Measurements from ENCODE around the gene H3-3A.

H3-3A gene

GRCh38 chr1:226046240-226046639, 16.3 kb upstream of the H3-3A start:
- H3K9me3 Mint-ChIP-seq, result peaks cover 7% of the 10 kb centered on the region
- H3K27me3 Mint-ChIP-seq (ENCODE audit: low read depth, poor library complexity), result peaks cover 4% of the 10 kb centered on the region
- no peak for TF ChIP-seq CTCF (IDR thresholded peaks at IDR 0.05)
- H3K36me3 Mint-ChIP-seq (ENCODE audit: low read depth), result peaks cover 6% of the 10 kb centered on the region
- H3K4me1 Mint-ChIP-seq, result peaks cover 5% of the 10 kb centered on the region
- DNase-seq, result no peak
- no peak overlapping the region for H3K27ac Mint-ChIP-seq
- no peak overlapping the region for H3K4me3 Mint-ChIP-seq

GRCh38 chr1:226047495-226047894, 15.0 kb upstream of the H3-3A start:
- Mint-ChIP-seq H3K27me3 (ENCODE audit: low read depth, poor library complexity) (peaks cover 4% of the 10 kb centered on the region), H3K4me1 (peaks cover 5% of the 10 kb centered on the region), H3K9me3 (peaks cover 7% of the 10 kb centered on the region), H3K36me3 (ENCODE audit: low read depth) (peaks cover 6% of the 10 kb centered on the region), H3K4me3 (no peak overlapping the region), H3K27ac (no peak overlapping the region)
- no peak for TF ChIP-seq CTCF (IDR thresholded peaks at IDR 0.05)
- DNase-seq, result no peak

DNA sequence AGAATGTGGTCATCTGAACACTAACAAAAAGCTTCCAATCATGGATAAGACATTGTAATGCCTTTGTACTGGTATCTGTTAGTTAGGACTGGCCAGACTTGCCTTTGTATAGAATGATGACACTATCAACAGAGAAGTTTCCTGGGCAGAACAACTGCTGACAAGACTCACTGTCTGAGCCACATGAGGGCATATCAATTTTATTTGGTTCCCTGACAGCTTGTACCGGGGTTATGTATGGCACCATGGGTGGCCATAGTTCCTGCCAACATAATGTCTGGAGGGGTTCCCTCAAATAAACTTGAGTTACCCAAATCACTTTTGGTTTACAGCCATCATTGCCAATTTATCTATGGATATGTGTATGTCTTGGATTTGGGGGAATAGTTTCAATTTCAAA, 13.6 kb upstream of the H3-3A start:
- DNase-seq, result no peak
- H3K27ac Mint-ChIP-seq, result no peak overlapping the region
- H3K27me3 Mint-ChIP-seq (ENCODE audit: low read depth, poor library complexity), result peaks cover 4% of the 10 kb centered on the region
- peaks cover 5% of the 10 kb centered on the region for H3K4me1 Mint-ChIP-seq
- peaks cover 6% of the 10 kb centered on the region for H3K36me3 Mint-ChIP-seq (ENCODE audit: low read depth)
- no peak overlapping the region for H3K4me3 Mint-ChIP-seq
- no peak for TF ChIP-seq CTCF (IDR thresholded peaks at IDR 0.05)
- peaks cover 7% of the 10 kb centered on the region for H3K9me3 Mint-ChIP-seq

GRCh38 chr1:226050133-226050532, 12.4 kb upstream of the H3-3A start:
- Mint-ChIP-seq H3K4me3 (no peak overlapping the region), H3K27me3 (ENCODE audit: low read depth, poor library complexity) (peaks cover 4% of the 10 kb centered on the region), H3K9me3 (no peaks in the 10 kb centered on the region), H3K36me3 (ENCODE audit: low read depth) (no peaks in the 10 kb centered on the region), H3K4me1 (peaks cover 6% of the 10 kb centered on the region), H3K27ac (no peak overlapping the region)
- no peak for DNase-seq
- no peak for TF ChIP-seq CTCF (IDR thresholded peaks at IDR 0.05)

DNA sequence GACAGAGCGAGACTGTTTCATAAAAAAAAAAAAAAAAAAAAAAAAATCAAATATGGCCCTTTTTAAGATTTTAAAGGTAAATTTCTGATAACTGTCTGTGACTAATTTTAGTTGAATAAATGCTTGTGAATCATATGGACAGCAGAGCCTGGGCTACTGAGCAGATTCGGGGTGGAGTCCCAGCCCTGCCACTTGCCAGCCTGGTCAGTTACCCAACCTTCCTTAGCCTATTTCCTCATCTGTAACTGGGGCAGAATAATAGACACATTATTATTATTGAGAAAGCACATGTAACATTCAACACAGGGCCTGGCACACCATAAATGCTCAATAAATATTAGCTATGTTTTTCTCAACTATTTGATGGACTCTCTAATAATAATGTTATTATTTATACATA, 11.2 kb upstream of the H3-3A start:
- peaks cover 4% of the 10 kb centered on the region for H3K27me3 Mint-ChIP-seq (ENCODE audit: low read depth, poor library complexity)
- no peak for TF ChIP-seq CTCF (IDR thresholded peaks at IDR 0.05)
- H3K4me3 Mint-ChIP-seq, result no peak overlapping the region
- no peaks in the 10 kb centered on the region for H3K9me3 Mint-ChIP-seq
- peaks cover 3% of the 10 kb centered on the region for H3K36me3 Mint-ChIP-seq (ENCODE audit: low read depth)
- peaks cover 6% of the 10 kb centered on the region for H3K4me1 Mint-ChIP-seq
- DNase-seq, result no peak
- H3K27ac Mint-ChIP-seq, result no peak overlapping the region

DNA sequence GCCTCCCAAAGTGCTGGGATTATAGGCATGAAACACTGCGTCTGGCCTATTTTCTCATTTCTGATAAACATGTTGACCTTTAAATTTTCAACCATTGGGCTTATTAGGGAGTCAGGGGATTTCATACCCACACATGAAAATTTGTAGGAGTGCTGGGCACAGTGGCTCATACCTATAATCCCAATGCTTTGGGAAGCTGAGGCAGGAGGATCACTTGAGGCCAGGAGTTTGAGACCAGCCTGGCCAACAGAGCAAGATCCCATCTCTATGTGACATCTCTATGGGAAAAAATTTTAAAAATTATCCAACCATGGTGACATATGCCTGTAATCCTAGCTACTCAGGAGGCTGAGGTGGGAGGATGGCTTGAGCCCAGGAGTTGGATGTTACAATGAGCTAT, 10.5 kb upstream of the H3-3A start:
- H3K4me3 Mint-ChIP-seq, result no peak overlapping the region
- peaks cover 3% of the 10 kb centered on the region for H3K27me3 Mint-ChIP-seq (ENCODE audit: low read depth, poor library complexity)
- peaks cover 6% of the 10 kb centered on the region for H3K4me1 Mint-ChIP-seq
- TF ChIP-seq CTCF (IDR thresholded peaks at IDR 0.05), result no peak
- no peak overlapping the region for H3K27ac Mint-ChIP-seq
- no peaks in the 10 kb centered on the region for H3K9me3 Mint-ChIP-seq
- H3K36me3 Mint-ChIP-seq (ENCODE audit: low read depth), result peaks cover 5% of the 10 kb centered on the region
- DNase-seq, result no peak
